ENCODE measurements around the gene RAD23A. TPM values are rescaled to one million over a fixed set of nuclear protein-coding genes. Genes with fewer than 3 reads are reported as not detected.
"Not testable (repeated sequence)": the region's sequence is repeated elsewhere in the genome, so short reads cannot be mapped to it uniquely, and the experiment has no call there.

Gene RAD23A
- total RNA-seq, 2 donors from 2014 or later = 146 to 207 TPM

- no peaks in the 10 kb centered on the region for H3K9me3 Mint-ChIP-seq
- peak overlapping the region; percentile 53 to 77 for H3K27ac Mint-ChIP-seq
- DNase-seq (ENCODE audit: low spot score in 2 of 2) = no peak
- ATAC-seq = no peak
- H3K36me3 Mint-ChIP-seq = peaks cover 37 to 51% of the 10 kb centered on the region in 2 donors
Measured at GRCh38 chr19:12948612-12949362, 3.1 kb downstream of the RAD23A start.

- ATAC-seq (no peak), DNase-seq (ENCODE audit: low spot score in 2 of 2) (no peak)
- Mint-ChIP-seq H3K36me3 (peaks cover 36 to 50% of the 10 kb centered on the region in 2 donors), H3K9me3 (no peaks in the 10 kb centered on the region), H3K27ac (peak overlapping the region; percentile 58 to 92)
Measured at GRCh38 chr19:12949363-12950283, 4.0 kb downstream of the RAD23A start.

DNA sequence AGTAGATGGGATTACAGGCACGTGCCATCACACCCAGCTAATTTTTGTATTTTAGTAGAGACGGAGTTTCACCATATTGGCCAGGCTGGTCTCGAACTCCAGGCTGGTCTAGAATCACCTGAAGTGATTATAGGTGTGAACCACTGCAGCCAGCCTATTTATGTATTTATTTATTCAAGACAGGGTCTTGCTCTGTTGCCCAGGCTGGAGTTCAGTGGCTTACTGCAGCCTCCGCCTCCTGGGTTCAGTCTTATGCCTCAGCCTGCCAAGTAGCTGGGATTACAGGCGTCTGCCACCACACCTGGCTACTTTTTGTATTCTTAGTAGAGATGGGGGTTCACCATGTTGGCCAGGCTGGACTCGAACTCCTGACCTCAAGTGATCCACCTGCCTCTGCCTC, 6.4 kb downstream of the RAD23A start:
- not testable (repeated sequence) for H3K9me3 Mint-ChIP-seq; ATAC-seq; DNase-seq (ENCODE audit: low spot score in 2 of 2)
- Mint-ChIP-seq H3K27ac (peak overlapping the region in 1 of 2 donors; percentile 11), H3K36me3 (peaks cover 15 to 46% of the 10 kb centered on the region in 2 donors)

GRCh38 chr19:12952488-12953137, 7.0 kb downstream of the RAD23A start:
- H3K36me3 Mint-ChIP-seq = peaks cover 13 to 46% of the 10 kb centered on the region in 2 donors
- no peak for DNase-seq (ENCODE audit: low spot score in 2 of 2)
- ATAC-seq = no peak
- no peaks in the 10 kb centered on the region for H3K9me3 Mint-ChIP-seq
- H3K27ac Mint-ChIP-seq = peak overlapping the region in 1 of 2 donors; percentile 55

DNA sequence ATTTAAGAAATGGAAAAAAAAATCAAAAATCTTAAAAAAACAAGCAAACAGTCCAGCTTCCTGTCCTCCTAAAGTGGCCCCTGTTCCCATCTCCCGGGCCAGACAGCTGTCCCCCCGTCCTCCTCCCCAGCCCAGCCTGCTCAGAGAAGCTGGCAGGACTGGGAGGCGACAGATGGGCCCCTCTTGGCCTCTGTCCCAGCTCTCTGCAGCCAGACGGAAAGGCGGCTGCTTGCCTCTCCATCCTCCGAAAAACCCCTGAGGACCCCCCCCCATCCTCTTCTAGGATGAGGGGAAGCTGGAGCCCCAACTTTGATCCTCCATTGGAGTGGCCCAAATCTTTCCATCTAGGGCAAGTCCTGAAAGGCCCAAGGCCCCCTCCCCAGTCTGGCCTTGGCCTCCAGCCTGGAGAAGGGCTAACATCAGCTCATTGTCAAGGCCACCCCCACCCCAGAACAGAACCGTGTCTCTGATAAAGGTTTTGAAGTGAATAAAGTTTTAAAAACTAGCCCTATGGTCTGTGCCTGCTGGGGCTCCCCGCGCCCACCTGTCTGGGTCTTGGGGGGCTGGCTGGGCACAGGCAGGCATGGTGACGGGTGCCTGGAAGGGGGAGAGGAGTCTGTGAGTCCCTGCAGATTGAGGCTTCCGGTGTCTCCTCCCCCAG, 7.6 kb downstream of the RAD23A start:
- no peak for DNase-seq (ENCODE audit: low spot score in 2 of 2)
- no peak overlapping the region for H3K27ac Mint-ChIP-seq
- no peaks in the 10 kb centered on the region for H3K9me3 Mint-ChIP-seq
- peaks cover 11 to 45% of the 10 kb centered on the region in 2 donors for H3K36me3 Mint-ChIP-seq
- ATAC-seq = no peak

DNA sequence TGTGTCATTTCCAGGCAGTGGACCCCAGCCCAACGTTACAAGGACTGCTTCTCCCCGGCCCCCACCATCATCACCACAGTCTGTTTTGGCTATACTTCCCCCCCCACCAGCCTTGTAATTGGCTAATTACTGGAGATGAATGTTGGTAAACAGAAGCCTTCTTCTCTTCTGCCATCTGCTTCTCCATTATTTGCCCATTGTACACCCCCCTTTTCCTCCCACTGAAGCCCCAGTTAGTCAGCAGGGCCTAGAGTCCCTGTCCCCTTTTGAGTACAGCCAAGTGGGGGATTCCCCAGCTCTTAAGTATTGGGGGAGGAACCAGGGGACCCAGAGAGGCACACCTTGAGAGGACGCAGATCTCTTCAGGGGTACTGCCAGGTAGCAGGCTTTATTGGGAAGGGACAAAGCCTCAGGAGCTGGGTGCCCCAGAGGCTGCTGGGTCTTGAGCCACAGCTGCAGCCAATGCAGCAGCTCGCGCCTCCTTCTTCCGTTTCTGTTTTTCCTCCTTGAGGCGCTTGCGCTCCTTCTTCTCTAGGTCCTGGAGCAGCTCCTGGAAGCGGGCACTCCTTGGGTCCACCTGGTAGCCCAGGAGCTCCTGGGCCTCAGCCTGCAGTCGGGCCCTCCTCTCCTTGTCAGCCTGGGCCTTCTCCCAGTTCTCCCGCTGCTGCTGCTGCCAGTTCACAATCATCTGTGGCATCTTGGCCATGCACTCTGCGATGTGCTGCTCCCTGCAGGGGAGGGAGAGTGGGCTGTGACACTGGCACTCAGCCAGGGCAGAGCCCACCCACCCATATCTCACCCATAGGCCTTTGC, 8.3 kb downstream of the RAD23A start:
- Mint-ChIP-seq H3K36me3 (peaks cover 11 to 41% of the 10 kb centered on the region in 2 donors), H3K27ac (peak overlapping the region; percentile 82 to 92), H3K9me3 (no peaks in the 10 kb centered on the region)
- DNase-seq (ENCODE audit: low spot score in 2 of 2) = no peak
- no peak for ATAC-seq

GRCh38 chr19:12954612-12954962, 8.9 kb downstream of the RAD23A start:
- DNase-seq (ENCODE audit: low spot score in 2 of 2) = no peak
- Mint-ChIP-seq H3K27ac (peak overlapping the region; percentile 82 to 92), H3K9me3 (no peaks in the 10 kb centered on the region), H3K36me3 (peaks cover 9 to 38% of the 10 kb centered on the region in 2 donors)
- ATAC-seq = peak in 1 of 2 donors; percentile 30

GRCh38 chr19:12955575-12955974, 9.9 kb downstream of the RAD23A start:
- peaks cover 0 to 29% of the 10 kb centered on the region in 2 donors for H3K36me3 Mint-ChIP-seq
- DNase-seq (ENCODE audit: low spot score in 2 of 2); H3K9me3 Mint-ChIP-seq; ATAC-seq: not testable (repeated sequence)
- H3K27ac Mint-ChIP-seq = peak overlapping the region; percentile 82 to 91

- DNase-seq (ENCODE audit: low spot score in 2 of 2) = no peak
- Mint-ChIP-seq H3K36me3 (peaks cover 0 to 29% of the 10 kb centered on the region in 2 donors), H3K9me3 (no peaks in the 10 kb centered on the region), H3K27ac (peak overlapping the region; percentile 82 to 90)
- no peak for ATAC-seq
Measured at GRCh38 chr19:12955996-12956395, 10.3 kb downstream of the RAD23A start.

GRCh38 chr19:12956446-12957388, 11.1 kb downstream of the RAD23A start, which contains the start of gene GADD45GIP1:
GADD45GIP1 (minus strand) TSS chr19:12957223; CDS start chr19:12957212, 11 bp downstream.
- peak; percentile 76 to 92 for DNase-seq (ENCODE audit: low spot score in 2 of 2)
- H3K36me3 Mint-ChIP-seq = peaks cover 0 to 26% of the 10 kb centered on the region in 2 donors
- no peaks in the 10 kb centered on the region for H3K9me3 Mint-ChIP-seq
- ATAC-seq = peak; percentile 89 to 93
- peak within 1 kb of the TSS; percentile 82 to 99 for H3K27ac Mint-ChIP-seq

GRCh38 chr19:12957389-12957952, 11.8 kb downstream of the RAD23A start:
- not testable (repeated sequence) for H3K9me3 Mint-ChIP-seq; DNase-seq (ENCODE audit: low spot score in 2 of 2)
- ATAC-seq = peak; percentile 14 to 28
- peaks cover 0 to 22% of the 10 kb centered on the region in 2 donors for H3K36me3 Mint-ChIP-seq
- peak overlapping the region; percentile 82 to 99 for H3K27ac Mint-ChIP-seq

DNA sequence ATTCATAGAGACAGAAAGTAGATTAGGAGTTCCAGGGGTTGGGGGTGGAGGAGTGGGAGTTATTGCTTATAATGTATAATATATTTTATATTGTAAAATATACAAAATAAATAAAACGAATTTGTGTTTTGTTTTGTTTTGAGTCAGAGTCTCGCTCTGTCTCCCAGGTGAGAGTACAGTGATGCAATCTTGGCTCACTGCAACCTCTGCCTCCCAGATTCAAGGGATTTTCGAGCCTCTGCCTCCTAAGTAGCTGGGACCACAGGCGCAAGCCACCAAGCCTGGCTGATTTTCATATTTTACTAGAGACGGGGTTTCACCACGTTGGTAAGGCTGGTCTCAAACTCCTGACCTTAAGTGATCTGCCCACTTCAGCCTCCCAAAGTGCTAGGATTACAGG, 13.8 kb downstream of the RAD23A start:
- peaks cover 0 to 14% of the 10 kb centered on the region in 2 donors for H3K36me3 Mint-ChIP-seq
- DNase-seq (ENCODE audit: low spot score in 2 of 2) = no peak

GRCh38 chr19:12965017-12965811, 19.6 kb downstream of the RAD23A start:
- ATAC-seq (peak; percentile 95 to 96), DNase-seq (ENCODE audit: low spot score in 2 of 2) (peak; percentile 86 to 95)
- H3K36me3 Mint-ChIP-seq = no peaks in the 10 kb centered on the region
- no peaks in the 10 kb centered on the region for H3K9me3 Mint-ChIP-seq
- peak overlapping the region; percentile 81 to 88 for H3K27ac Mint-ChIP-seq

More for the DNA sequence above, 13.8 kb downstream of the RAD23A start:
- Mint-ChIP-seq H3K9me3 (no peaks in the 10 kb centered on the region), H3K27ac (no peak overlapping the region)
- no peak for ATAC-seq

DNA sequence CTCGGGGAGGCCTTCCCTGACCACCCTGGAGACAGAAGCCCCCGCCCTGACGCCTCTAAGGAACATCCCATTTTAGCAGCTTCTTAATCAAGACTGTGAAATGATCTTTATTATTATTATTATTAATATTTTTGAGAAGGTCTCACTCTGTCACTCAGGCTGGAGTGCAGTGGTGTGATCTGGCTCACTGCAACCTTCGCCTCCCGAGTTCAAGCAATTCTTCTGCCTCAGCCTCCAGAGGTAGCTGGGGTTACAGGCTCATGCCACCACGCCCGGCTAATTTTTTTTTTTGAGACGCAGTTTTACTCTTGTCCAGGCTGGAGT, 20.1 kb downstream of the RAD23A start:
- Mint-ChIP-seq H3K36me3 (no peaks in the 10 kb centered on the region), H3K9me3 (no peaks in the 10 kb centered on the region), H3K27ac (peak overlapping the region in 1 of 2 donors; percentile 81)
- no peak for DNase-seq (ENCODE audit: low spot score in 2 of 2)
- ATAC-seq = no peak

Measured in activated naive CD4-positive, alpha-beta T cell treated with anti-CD3 and anti-CD28 coated beads, Interleukin-2, amount 50 U/mL, for 72 hours (primary cell).